ENCODE data around the gene NUDT4. TPM values are rescaled to one million over a fixed set of nuclear protein-coding genes. Genes with fewer than 3 reads are reported as not detected.
"Not testable (repeated sequence)": the region's sequence is repeated elsewhere in the genome, so short reads cannot be mapped to it uniquely, and the experiment has no call there.

The NUDT4 gene
- total RNA-seq, 1 experiment from 2014 or later = 45.0 TPM

- DNase-seq (ENCODE audit: low read depth) = no peak
These were observed 50.2 kb downstream of the NUDT4 start for GRCh38 chr12:93427779-93428564.

GRCh38 chr12:93429448-93429847, 51.7 kb downstream of the NUDT4 start:
- DNase-seq (ENCODE audit: low read depth) = no peak

- DNase-seq (ENCODE audit: low read depth) = no peak
These were observed 52.1 kb downstream of the NUDT4 start for GRCh38 chr12:93429852-93430251.

- DNase-seq (ENCODE audit: low read depth) = no peak
These were observed 52.6 kb downstream of the NUDT4 start for GRCh38 chr12:93430280-93430679.

- not testable (repeated sequence) for DNase-seq (ENCODE audit: low read depth)
These were observed 54.3 kb downstream of the NUDT4 start for GRCh38 chr12:93432031-93432430.

- no peak for DNase-seq (ENCODE audit: low read depth)
These were observed 56.6 kb downstream of the NUDT4 start for GRCh38 chr12:93434256-93434865.

- DNase-seq (ENCODE audit: low read depth) = no peak
These were observed 60.7 kb downstream of the NUDT4 start for GRCh38 chr12:93438266-93439050.

- no peak for DNase-seq (ENCODE audit: low read depth)
These were observed 62.5 kb downstream of the NUDT4 start for GRCh38 chr12:93440043-93440835.

GRCh38 chr12:93441081-93441616, 63.4 kb downstream of the NUDT4 start:
- peak; percentile 40 for DNase-seq (ENCODE audit: low read depth)

- DNase-seq (ENCODE audit: low read depth) = peak; percentile 98
These were observed 64.1 kb downstream of the NUDT4 start, which contains the start of gene UBE2N for GRCh38 chr12:93441617-93442410. Gene UBE2N, minus strand, starts transcription at chr12:93441947. Its CDS starts 63 bp downstream, at chr12:93441884.

- peak; percentile 4 for DNase-seq (ENCODE audit: low read depth)
These were observed 65.0 kb downstream of the NUDT4 start for GRCh38 chr12:93442411-93443340.

- DNase-seq (ENCODE audit: low read depth) = no peak
These were observed 65.9 kb downstream of the NUDT4 start for GRCh38 chr12:93443576-93443975.

GRCh38 chr12:93447555-93448290, 70.0 kb downstream of the NUDT4 start:
- no peak for DNase-seq (ENCODE audit: low read depth)

- no peak for DNase-seq (ENCODE audit: low read depth)
These were observed 71.1 kb downstream of the NUDT4 start for GRCh38 chr12:93448796-93449195.

GRCh38 chr12:93449277-93449676, 71.6 kb downstream of the NUDT4 start:
- DNase-seq (ENCODE audit: low read depth) = no peak

- no peak for DNase-seq (ENCODE audit: low read depth)
These were observed 73.9 kb downstream of the NUDT4 start for GRCh38 chr12:93451423-93452158.

GRCh38 chr12:93453633-93454032, 75.9 kb downstream of the NUDT4 start:
- DNase-seq (ENCODE audit: low read depth) = peak; percentile 30

- no peak for DNase-seq (ENCODE audit: low read depth)
These were observed 78.4 kb downstream of the NUDT4 start for GRCh38 chr12:93456077-93456476.

Data from Daoy (cell line).